Measurements from ENCODE around the gene CCSER1. TPM values are rescaled to one million over a fixed set of nuclear protein-coding genes. Genes with fewer than 3 reads are reported as not detected.

CCSER1 gene
- total and polyA plus RNA-seq, 2 of the 8 experiments (the other 6 are each of a cell fraction or from before 2014, with no cell fraction given) = 0.26 to 0.84 TPM

GRCh38 chr4:91099666-91100065, 972.5 kb downstream of the CCSER1 start:
- FAIRE-seq (no peak), DNase-seq (ENCODE audit: low read depth in 1 of 2, low spot score in 2 of 2) (no peak)
- no peaks in the 10 kb centered on the region for H3K79me2 ChIP-seq (ENCODE audit: control insufficient read depth in 1 of 2, insufficient read depth in 2 of 2, low read length in 2 of 2)
- no peak overlapping the region for H2BK20ac ChIP-seq (ENCODE audit: low read length)
- no peak overlapping the region for H3K18ac ChIP-seq (ENCODE audit: extremely low read depth, low read length)
- no peaks in the 10 kb centered on the region for H3K23me2 ChIP-seq (ENCODE audit: low read depth, low read length)
- peaks cover 12 to 19% of the 10 kb centered on the region in 2 experiments; a peak in 2 of 4 replicates for H3K9me3 ChIP-seq (ENCODE audit: insufficient read depth in 2 of 2, low read depth in 1 of 2, low read length in 1 of 2)
- no peak overlapping the region for H3K9ac ChIP-seq (replicated peaks in 1 of 4; ENCODE audit: extremely low read depth in 1 of 4, low read depth in 3 of 4, low read length in 3 of 4)
- no peak overlapping the region for H3K14ac ChIP-seq (ENCODE audit: insufficient read length)
- H2BK12ac ChIP-seq (ENCODE audit: low read depth, low read length) = no peak overlapping the region
- H3K4me2 ChIP-seq (ENCODE audit: insufficient read depth in 1 of 2, low read depth in 2 of 2, low read length in 2 of 2) = no peak overlapping the region
- no peaks in the 10 kb centered on the region; a peak in 1 of 8 replicates for H3K36me3 ChIP-seq (ENCODE audit: control insufficient read depth in 2 of 4, insufficient read depth in 4 of 4, low read length in 3 of 4)
- no peak overlapping the region for H4K5ac ChIP-seq (ENCODE audit: insufficient read length, low read depth, low read length)
- no peak overlapping the region for H3K56ac ChIP-seq (replicated peaks; ENCODE audit: insufficient read length, low read depth, low read length)
- no peak overlapping the region for H4K8ac ChIP-seq (ENCODE audit: extremely low read depth, insufficient read depth, low read length)
- no peak overlapping the region for H3K4ac ChIP-seq (replicated peaks; ENCODE audit: insufficient read length, low read depth, low read length)
- H2AK5ac ChIP-seq (ENCODE audit: low read depth, low read length) = no peak overlapping the region
- no peak overlapping the region for H2BK5ac ChIP-seq (ENCODE audit: low read depth, low read length)
- peaks cover 0 to 2% (median 0%) of the 10 kb centered on the region in 4 experiments; a peak in 1 of 7 replicates for H3K4me1 ChIP-seq (replicated peaks in 1 of 4; ENCODE audit: control insufficient read depth in 3 of 4, insufficient read depth in 4 of 4, low read length in 3 of 4)
- H2BK120ac ChIP-seq (replicated peaks; ENCODE audit: low read depth, low read length) = no peak overlapping the region
- ChIA-PET POLR2A (ENCODE audit: partially characterized antibody) (no interaction called here), CTCF (ENCODE audit: partially characterized antibody) (interaction anchor here (0.6 to 1.5 kb wide), 3 partner anchors 12 to 681 kb away, joined by 3 read pairs; no protein-coding TSS in a partner anchor)
- no peak overlapping the region for H3K23ac ChIP-seq (ENCODE audit: insufficient read length)
- H3K27ac ChIP-seq (ENCODE audit: low read depth, low read length) = no peak overlapping the region
- no peak overlapping the region for H2AFZ ChIP-seq (ENCODE audit: low read length)
- no peaks in the 10 kb centered on the region for H4K20me1 ChIP-seq (replicated peaks in 1 of 2; ENCODE audit: control insufficient read depth in 1 of 2, insufficient read depth in 2 of 2, low read length in 2 of 2)
- no peaks in the 10 kb centered on the region for H3K27me3 ChIP-seq (replicated peaks in 1 of 4; ENCODE audit: control insufficient read depth in 3 of 4, extremely low read depth in 1 of 4, insufficient read depth in 3 of 4, low read length in 3 of 4)
- H4K91ac ChIP-seq (replicated peaks; ENCODE audit: insufficient read length, low read length) = no peak overlapping the region
- H2BK15ac ChIP-seq (ENCODE audit: low read length) = no peak overlapping the region
- no peak overlapping the region for H3K4me3 ChIP-seq (ENCODE audit: extremely low read depth in 1 of 4, insufficient read depth in 2 of 4, low read depth in 3 of 4, low read length in 4 of 4)
- no peaks in the 10 kb centered on the region for H3K79me1 ChIP-seq (ENCODE audit: low read depth, low read length)
- TF ChIP-seq GABPA (IDR thresholded peaks at IDR 0.05; ENCODE audit: borderline replicate concordance, insufficient read depth, low read length) (no peak), ATF3 (IDR thresholded peaks at IDR 0.05; ENCODE audit: insufficient read depth, low read depth, low read length) (no peak), GTF2F1 (IDR thresholded peaks at IDR 0.05; ENCODE audit: borderline replicate concordance, low read depth, low read length) (no peak), ZNF274 (IDR thresholded peaks at IDR 0.05; ENCODE audit: borderline replicate concordance, extremely low read depth, low read length) (no peak), CTCF (IDR thresholded peaks at IDR 0.05; ENCODE audit: control extremely low read depth in 1 of 3, insufficient read depth in 1 of 3, low read depth in 1 of 3, low read length in 3 of 3) (no peak), BCL11A (IDR thresholded peaks at IDR 0.05; ENCODE audit: low read depth in 2 of 2, low read length in 2 of 2) (no peak), CBX8 (IDR thresholded peaks at IDR 0.05; ENCODE audit: borderline replicate concordance, low read depth, low read length) (no peak), NANOG (IDR thresholded peaks at IDR 0.05; ENCODE audit: insufficient read depth, low read depth, low read length, poor library complexity, severe bottlenecking) (no peak), BACH1 (IDR thresholded peaks at IDR 0.05; ENCODE audit: low read length) (no peak), SAP30 (IDR thresholded peaks at IDR 0.05; ENCODE audit: insufficient read depth, insufficient replicate concordance, low read length) (no peak), EGR1 (IDR thresholded peaks at IDR 0.05; ENCODE audit: borderline replicate concordance, low read depth, low read length) (no peak), HDAC6 (IDR thresholded peaks at IDR 0.05; ENCODE audit: low read depth, low read length) (no peak)
